ENCODE results near the gene ZMYND8.

DNA sequence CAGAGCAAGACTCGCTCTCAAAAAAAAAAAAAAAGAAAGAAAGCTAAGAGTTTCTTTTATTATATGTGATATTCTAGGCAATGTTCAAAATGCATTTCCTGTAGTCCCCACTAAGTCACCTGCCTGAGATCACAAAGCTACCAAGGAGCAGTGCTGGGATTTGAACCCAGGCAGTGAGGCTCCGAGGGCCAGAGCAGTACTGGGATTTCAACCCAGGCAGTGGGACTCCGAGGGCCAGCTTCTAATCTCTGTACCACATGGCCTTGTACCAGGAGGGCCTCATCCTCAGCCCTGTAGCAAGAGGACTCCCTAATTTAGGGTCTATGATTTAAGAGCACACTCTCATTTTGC lies 39.7 kb downstream of the ZMYND8 start:
- TF ChIP-seq EZH2 (IDR thresholded peaks at IDR 0.05; ENCODE audit: insufficient read depth, poor library complexity, severe bottlenecking) (no peak), EZH2phosphoT487 (IDR thresholded peaks at IDR 0.05; ENCODE audit: insufficient read depth, low read depth) (no peak)

Data from GM23248 (cell line).